NCI-H1092 (cell line): Measurements from ENCODE around the gene ABCG1.

ENCODE experiments used
- DNase-seq: peaks from one replicate; lab custom pipeline; 2025; lab: John Stamatoyannopoulos, UW

Gene ABCG1

DNA sequence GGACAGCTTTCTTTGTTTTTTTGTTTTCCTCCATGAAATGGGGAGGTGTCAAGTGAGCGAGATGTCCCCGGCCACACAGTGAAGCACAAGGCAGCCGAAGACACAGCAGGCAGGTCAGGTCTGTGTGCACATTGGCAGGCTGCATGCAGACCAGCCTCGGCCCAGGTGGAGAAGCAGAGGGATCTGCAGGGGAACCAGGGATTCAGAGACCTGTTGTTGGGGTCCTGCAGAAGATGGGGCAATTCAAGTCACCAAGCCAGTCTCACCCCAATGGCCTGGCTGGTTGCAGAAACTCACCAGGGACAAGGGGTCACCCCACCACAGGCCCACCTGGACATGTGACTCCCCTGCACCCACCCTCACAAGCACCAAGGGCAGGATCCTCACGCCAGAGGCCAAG, 4.0 kb upstream of the ABCG1 start:
- no peak for DNase-seq

DNA sequence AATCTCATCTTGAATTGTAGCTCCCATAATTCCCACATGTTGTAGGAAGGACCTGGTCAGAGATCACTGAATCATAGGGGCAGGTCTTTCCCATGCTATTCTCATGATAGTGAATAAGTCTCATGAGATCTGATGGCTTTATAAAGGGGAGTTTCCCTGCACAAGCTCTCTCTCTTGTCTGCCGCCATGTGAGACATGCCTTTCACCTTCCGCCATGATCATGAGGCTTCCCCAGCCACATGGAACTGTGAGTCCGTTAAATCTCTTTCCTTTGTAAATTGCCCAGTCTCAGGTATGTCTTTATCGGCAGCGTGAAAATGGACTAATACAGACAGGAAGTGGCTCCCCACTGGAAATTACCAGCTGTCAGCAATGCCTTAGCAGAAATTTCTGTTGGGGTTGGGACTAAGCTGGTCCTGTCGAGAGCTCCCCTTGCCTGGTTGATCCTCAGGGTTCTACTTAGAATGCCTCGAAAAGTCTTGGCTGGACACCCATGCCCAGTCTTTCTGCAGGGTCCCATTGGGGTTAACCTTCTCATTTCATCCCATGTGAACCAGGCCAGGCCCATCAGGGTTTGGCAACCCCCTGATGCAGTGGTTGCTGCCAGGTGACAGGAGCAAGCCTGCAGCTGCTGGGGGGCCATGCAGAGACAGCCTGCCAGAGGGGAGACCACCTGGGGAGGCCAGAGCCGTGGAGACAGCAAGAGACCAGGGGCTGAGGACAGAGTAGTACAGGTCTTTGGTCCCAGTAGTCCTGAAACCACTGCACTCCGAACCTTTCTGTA, 2.8 kb upstream of the ABCG1 start:
- no peak for DNase-seq

DNA sequence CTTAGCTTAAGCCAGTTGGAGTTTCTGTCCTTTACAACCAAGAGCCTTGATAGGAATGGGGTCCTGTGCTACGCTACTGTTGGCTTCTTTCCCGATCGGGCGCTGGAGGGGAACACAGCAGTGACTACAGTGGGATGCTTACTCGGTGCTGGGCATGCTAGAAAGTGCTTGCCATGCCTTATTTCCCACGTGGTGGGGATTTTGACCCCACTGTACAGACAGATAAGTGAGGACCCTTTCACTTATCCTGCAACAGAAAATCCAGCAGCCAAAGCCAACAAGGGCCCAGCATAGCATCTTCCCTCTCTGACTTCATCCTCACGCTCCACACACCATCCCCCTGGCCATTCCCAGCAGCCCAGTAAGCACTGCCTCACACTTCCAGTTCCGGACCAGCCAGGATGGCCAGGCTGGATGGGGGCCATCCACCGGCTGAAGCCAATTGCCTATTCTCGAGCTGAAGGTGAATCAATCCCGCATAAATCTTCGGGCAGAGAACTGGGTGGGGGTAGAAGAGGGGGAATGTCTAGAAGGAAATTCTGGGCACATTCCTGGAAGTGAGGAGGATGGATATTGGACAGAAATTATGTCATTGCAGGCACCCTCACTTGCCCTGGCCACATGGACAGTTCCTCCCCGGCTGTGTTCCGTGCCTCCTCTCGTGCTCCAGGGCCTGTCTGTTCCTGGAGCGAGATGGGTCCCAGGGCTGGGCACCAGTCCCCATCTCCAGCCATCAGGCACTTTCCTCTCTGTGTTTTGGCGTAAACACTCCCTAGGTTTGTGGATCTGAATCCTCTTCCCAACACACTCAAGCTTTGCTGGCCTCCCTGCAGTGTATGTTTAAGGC, 2.0 kb upstream of the ABCG1 start:
- no peak for DNase-seq

DNA sequence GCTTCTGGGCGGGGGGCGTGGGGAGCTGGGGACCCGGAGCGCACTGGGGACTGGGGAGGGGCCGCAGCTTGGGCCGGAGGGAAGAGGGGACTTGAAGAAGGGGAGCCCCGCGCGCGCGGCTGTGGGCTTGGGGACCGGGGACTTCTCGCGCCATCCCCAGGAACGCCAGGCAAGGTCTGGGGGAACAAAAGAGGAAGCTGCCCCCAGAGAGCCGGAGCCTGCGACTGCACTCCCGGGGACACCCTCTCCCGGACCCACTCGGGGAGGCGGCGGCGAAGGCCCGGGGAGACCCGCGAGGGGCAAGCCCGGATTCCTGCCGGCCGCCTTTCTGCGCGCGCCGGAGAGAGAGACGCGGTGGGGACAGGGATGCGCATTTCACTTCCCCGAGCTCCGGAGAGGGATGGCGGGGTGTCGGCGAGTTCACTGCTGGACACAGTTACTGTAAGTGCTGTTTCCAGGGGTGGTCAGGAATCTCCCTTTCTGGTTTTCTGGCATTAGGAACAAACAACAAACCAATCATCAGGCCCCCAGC, 732 bp downstream of the ABCG1 start:
- peak; percentile 30 for DNase-seq

DNA sequence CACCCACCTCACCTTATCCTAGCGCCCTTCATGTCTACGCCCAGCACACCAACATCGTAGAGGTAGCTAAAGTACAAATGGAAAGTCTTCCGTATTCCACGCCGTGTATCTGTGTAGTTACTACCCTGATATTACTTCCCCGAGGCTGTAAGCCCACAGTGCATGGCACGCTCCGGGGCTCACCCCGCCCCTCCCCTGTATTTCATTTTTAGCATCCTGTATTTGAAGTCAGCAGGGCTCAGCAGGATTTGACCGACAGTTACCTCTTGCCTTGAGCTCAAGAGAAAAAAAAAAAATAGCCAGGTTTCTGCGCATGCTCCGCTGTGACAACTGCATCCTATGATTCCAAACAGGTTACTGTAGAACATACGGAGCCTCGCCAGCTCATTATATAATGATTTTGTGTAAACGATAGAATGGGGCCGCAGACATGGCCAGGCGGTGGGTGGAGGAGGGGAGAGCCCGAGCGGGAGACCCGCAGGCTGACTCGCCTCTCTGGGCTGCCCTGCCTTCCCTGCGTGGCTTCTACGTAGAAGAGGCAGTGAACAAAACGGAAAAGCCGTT, 1.3 kb downstream of the ABCG1 start:
- peak; percentile 85 for DNase-seq

DNA sequence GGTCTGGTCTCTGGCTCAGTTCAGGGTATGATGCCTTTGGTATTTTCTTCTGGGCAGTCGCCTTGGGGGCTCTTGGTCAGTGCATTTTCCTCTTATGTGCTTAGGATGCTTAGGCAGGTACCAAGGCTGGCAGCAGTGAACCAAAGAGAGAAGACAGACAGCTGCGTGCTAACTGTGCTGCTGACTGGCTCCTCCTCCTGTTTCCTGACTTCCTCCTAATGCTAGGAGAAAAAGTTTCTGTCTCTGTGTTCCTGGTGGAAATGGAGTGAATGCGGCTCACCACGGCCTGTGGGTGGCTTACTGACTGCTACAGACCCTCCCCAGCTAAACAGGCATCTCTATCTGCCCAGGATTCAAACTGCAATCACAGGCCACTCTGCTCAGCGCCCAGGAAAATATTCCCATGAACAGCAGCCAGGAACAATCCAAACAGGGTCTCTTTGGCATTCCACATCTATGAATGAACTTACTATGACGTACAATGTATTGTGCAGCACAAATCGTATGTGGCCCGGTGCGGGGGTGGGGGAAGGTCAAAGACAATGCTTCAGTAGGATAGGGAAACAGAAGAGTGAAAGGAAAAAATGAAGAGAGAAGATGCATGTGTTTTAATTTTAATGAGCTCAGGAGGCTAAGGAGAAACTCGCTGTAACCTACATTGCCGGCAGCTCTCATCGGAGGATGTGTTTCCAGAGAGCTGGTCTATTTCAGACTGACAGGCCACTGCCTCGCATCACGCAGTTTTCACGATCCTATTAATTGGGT, 2.8 kb downstream of the ABCG1 start:
- no peak for DNase-seq

DNA sequence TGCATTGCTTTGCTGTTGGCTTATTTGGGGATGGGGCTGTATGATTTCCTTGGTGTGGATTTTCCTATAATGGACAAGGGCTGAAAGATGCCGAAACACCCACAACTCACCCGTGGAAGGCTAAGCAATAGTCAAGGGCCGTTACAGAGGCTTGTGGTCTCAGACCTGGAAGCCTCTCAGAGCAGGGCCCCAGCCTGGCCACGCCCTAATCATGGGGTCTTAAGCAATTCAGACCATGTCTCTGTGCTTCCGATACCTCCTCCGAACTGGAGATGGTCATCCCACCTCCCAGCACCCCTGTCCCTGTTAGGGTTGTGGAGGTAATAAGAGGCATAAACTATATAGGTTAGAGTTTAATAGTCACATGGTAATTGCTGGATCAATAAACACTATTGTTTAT, 3.4 kb downstream of the ABCG1 start:
- DNase-seq, result no peak

DNA sequence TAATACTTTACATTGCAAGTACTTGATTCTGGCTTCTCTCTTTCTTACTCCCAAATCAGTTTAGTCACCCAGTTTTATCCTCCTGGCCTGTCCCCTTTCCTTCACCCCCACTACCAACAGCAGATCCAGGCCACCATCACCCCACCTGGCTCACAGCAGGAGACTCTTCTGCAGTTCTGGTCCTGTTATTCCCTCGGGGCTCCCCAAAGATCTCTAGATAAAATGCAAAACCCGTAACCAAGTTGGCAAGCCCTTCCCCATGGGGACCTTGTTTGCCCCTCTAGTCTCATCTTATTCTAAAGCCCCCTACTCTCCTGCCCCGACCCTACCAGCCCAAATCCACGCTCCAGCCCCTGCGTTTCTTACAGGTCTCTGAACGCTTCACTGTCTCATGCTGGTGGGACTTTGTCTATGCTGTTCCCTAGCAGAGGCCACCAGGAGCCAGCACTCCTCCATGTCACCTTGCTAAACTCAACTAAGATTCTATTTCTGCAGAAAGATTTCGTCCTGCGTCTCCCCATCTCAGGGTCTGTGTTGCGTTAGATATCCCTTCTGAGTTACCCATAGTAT, 4.0 kb downstream of the ABCG1 start:
- DNase-seq, result no peak

DNA sequence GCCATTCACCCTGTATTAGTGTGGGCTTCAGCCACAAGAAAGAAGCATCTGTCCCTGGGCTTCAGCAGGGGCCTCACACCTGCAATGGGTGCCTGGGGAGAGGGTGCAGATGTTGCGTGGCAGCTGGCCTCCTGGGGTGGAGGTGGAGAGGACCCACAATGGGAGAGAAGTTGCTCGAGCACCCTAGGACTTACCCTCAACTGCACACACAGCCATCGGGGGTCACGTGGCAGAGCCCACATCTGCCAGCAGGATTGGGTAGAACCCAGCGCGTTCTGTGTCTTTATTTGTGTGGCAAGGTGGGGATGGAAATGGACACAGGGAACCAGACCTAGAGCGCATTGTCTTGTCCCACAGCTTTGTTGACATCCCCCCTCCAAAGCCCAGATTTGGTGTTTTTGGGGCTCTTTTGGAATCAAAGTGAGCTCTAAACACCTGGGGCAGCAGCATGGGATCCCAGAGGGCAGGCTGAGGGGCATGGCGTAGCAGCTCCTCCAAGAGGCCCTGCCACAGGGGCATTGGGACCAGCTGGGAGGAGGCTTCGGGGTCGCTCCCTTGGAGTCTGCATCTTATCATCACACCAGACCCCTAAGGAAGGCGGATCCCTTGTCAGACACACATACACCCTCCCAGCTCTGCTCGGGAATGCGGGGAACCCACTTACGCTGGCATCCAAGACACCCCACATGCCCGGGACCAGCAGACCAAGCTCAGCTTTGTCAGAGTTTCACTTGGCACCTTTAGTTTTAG, 5.1 kb downstream of the ABCG1 start:
- no peak for DNase-seq

DNA sequence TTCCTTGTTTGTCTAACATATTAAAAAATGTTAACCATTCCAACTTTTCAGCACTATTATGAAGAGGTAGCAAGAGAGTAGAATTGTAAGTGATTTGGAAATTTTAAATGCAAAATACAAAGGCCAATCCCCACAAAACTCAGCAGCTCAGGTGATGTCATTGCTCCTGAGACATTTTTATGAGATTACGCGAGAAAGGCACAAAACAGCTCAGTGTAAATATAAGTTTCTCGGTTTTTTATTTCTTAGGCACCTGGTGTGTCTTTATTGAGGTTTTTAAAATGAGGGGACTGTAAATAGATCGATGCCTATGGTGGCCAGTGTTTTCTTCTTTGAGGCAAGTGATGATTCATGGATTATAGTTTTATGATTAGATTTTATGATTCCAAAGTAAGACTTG, 6.1 kb downstream of the ABCG1 start:
- no peak for DNase-seq

DNA sequence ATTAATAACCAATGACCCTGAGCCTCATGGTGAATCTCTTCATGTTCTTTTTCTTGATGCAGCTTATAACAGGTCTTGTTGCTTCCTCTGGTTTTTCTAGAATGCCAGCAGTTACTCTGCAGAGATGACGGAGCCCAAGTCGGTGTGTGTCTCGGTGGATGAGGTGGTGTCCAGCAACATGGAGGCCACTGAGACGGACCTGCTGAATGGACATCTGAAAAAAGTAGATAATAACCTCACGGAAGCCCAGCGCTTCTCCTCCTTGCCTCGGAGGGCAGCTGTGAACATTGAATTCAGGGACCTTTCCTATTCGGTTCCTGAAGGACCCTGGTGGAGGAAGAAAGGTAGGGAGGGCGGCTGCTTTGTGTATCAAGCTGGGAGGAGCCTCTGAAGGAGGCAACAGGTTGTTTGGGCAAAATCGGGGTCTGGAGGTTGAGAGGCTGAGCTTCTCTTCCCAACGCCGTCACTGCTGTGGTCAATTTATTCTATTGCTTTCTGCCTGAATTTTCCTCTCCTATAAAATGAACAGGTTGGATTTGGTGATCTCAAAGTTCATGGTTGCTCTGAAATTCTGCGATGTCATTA, 6.7 kb downstream of the ABCG1 start:
- no peak for DNase-seq

DNA sequence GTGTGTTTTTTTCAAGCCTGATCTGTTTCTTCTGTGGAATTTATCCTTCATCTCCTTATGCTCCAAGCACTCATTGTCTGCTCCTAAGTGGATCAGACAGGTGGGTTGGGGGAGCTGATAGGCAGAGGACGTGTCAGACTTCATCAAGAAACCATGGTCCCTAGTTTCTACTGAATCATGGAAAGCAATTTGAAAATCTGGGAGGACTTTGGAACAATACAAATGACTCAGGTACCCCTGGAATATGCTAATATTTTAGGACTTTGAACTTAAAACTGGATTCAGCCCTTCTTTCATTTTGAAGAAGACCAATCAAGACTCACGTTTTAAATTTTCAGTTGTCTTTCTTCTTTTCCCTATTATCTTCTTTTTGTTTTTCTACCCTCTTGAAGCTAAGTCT, 7.7 kb downstream of the ABCG1 start:
- DNase-seq, result no peak

DNA sequence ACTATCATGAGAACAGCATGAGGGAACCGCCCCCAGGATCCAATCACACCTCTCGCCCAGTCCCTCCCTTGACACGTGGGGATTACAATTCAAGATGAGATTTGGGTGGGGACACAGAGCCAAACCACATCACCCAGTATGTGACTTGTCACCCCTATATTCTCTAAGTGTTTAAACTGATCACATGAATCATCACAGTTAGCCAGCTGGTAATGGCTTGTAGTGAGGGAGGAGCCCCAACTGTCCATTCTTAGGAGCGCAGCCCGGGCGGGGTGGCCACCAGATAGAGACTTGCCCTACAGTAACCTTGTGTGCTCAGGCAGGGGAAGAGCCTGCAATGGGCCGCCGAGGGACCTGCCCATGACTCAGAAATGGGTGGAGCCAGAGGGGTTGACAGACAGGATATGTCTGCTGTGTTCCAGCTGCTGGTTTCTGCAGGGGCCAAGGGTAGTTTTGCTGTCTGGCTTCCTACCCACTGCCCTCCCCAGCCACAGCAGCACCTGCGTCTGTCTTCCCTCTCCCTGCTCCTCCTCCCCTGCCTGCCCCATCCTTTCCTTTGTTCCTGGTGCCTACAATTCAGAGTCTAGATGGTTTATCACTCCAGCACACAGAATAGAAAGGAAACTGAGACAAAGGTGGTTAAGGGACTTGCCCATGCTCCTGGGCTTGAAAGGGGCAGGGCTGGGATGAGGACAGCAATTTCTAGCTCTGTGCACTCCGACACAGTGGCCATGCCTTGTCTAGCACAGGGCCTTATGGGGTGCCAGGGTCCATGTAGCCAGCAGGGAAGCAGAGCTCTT, 9.2 kb downstream of the ABCG1 start:
- DNase-seq, result no peak

DNA sequence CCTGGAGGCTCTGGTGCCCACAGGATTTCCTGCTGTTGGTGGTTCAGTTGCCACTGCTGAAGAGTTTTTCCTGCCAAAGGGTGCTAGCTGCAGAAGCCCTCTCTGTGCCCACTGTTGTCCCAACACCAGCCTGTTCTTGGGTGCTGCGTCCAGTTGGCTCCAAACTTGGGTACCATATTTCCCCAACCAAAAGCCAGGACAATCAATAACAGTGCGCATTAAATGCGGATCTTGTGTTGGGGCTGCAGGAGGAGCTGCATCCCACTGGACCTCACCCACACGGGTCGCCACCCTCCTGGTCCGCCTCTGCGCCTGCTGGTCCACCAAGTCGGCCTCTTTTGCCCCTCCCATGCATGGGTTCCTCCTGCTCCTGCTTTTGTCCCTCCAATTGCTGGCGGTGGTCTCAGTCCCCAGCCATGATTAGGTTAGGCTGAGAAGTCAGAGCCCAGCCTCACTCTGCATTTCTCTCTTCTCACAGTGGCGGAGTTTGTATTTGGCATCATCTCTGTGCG, 9.8 kb downstream of the ABCG1 start:
- DNase-seq, result no peak

DNA sequence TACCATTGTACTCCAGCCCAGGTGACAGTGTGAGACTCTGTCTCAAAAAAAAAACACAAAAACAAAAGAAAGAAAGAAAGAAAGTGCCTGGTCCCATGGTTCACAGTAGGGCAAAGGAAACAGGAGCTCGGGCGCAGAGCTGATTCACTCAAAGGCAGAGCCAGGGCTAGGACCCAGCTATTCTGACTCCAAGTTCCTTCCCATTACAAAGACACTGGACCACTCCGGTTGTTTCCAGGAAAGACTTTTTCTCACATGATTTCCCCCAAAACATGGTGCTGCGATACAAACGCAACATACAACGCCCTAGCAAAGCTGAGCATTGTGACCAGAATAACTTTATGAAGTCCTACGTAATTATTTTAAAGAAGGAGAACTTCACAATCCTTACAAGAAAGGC, 10.7 kb downstream of the ABCG1 start:
- no peak for DNase-seq

DNA sequence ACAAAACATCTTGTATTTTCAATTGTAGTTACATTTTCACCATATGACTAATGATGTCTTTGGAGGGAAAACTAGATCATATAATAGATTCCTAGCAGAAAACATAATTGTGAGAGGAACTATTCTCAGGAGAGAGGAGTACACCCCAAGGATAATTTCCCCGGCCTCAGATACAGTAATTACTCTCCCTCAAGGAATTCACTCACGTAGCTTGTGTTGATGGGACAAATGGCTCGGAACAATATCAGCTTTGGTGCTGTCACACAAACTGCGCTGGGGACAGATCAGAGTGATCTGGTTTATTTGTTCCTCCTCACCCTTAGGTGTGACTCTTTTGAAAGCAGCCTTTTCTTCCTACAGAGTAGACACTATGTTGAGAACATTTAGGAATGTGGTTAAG, 11.2 kb downstream of the ABCG1 start:
- DNase-seq, result no peak

DNA sequence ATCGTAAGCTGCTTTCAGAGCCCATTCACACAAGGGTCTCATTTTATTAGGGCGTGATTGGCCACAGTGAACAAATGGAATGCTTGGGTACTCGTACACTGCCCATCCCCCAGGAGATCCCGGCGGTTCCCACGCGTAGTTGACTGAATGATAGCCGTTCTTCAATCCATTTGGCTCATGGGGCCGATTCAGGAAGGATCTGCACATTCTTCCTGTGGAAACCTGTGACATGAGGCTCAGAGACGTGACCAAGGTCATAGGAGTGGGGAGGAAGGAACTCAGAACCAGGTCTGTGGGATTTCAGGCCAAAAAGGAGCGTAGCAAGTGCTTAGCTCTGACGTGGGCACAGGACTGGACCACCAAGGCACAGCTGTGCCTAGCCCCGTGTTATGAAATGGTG, 11.7 kb downstream of the ABCG1 start:
- DNase-seq, result no peak

DNA sequence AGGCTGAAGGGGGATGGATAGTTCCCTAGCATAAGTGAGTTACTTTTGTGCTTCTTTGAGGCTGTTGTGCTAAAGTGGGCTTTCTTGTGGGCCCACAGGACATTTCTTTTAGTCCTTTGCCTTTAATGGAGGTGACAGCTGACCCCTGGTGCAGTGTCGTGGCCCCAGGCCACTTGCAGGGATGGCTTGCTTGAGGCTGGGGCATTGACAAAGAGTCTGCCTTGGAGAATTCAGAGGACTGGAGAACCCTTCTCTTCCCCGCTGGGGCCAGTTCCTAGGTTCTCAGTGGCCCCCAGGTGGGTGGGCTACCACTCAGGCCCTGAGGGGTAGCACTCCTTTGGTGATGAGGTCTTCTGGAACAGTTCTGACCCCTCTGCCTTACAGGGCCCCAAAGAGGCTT, 12.8 kb downstream of the ABCG1 start:
- DNase-seq, result no peak

DNA sequence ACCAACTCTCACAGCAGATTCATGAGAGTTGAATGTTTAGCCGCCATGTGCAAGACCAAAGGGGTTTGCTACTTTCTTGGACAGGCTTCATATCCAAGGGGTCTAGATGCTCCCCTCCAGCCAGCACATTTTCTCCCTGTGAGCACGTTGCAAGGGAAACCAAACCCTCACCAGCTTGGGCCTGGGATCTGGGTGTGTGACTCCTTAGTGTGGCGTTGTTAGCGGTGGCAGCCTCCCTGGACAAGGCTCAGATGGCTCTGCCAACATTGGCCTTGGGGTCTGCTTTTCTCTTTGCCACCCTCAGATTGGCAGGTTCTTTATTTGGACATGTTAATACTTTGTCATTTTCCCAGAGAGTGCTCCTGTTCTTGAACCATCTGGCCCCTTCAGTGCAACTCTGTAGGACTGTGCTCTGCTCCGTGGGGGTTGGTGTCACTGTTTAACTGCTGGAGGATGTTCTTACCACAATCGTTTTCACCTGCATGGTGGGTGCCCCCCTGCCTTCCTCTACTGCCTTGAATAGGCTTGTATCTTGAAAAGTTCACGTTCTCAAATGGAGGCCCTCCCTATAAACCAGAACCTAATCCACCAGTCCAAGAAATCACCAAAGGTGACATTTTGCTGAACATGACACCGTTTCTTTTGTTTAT, 13.4 kb downstream of the ABCG1 start:
- DNase-seq, result no peak
